H1 (cell line): Measurements from ENCODE around the gene KRT8. TPM values are rescaled to one million over a fixed set of nuclear protein-coding genes. Genes with fewer than 3 reads are reported as not detected.

Source experiments
- CTBP2 ChIP-seq: IDR thresholded peaks from 2 replicates; pipeline ENCODE4 v1.7.0; 2011; ENCODE audit warnings: borderline replicate concordance, mild to moderate bottlenecking, moderate library complexity, mixed read lengths, low read length; ENCODE audit not compliant: insufficient read depth, insufficient read length
- EGR1 ChIP-seq: IDR thresholded peaks from 2 replicates; pipeline ENCODE4 v1.6.1; 2011; ENCODE audit warnings: low read depth, low read length, borderline replicate concordance
- FOSL1 ChIP-seq: IDR thresholded peaks from 2 replicates; pipeline ENCODE4 v1.6.1; 2011; ENCODE audit warnings: mild to moderate bottlenecking, low read depth, low read length, moderate library complexity; ENCODE audit not compliant: insufficient read depth
- JUN ChIP-seq: IDR thresholded peaks from 2 replicates; pipeline ENCODE4 v1.6.1; 2011; ENCODE audit warnings: low read depth, mild to moderate bottlenecking, improper control_type of control experiment, low read length
- JUND ChIP-seq: IDR thresholded peaks from 2 replicates; pipeline ENCODE4 v1.6.1; 2011; ENCODE audit warnings: mild to moderate bottlenecking, improper control_type of control experiment, low read length
- SIRT6 ChIP-seq: IDR thresholded peaks from one replicate; pipeline ENCODE4 v1.7.1; 2012; ENCODE audit warnings: low read length, inconsistent platforms
- TBP ChIP-seq: IDR thresholded peaks from 2 replicates; pipeline ENCODE4 v1.6.1; 2011; ENCODE audit warnings: low read depth, low read length, improper control_type of control experiment
- polyA plus RNA-seq, 7 experiments: library from polyadenylated mRNA; depleted of rRNA in 3 of 7; stranded (reverse) in 5 of 7; unstranded in 2 of 7; fragments of >200 nt in 5 of 7; fragments of 200-250 nt in 2 of 7; gene quantifications; 1 replicate in 5 of 7; 2 replicates in 1 of 7; 4 replicates in 1 of 7; pipeline versions ENCODE4 v1.2.1 to v1.2.3, GENCODE V29; 2011 to 2013; ENCODE audit warnings: missing spikeins in 2 of 7, mixed read lengths in 2 of 7
- total RNA-seq: library from RNA; stranded (reverse); fragmentation: NEBNext Ultra II Directional; extraction: Animal tissue kit (Norgen Biotek cat#: 25700); gene quantifications from 2 replicates; pipeline ENCODE4 v1.2.1, GENCODE V29; 2021

The KRT8 gene
- total and polyA plus RNA-seq, 2 of the 8 experiments (the other 6 are each of a cell fraction or from before 2014, with no cell fraction given) = 280 to 290 TPM

GRCh38 chr12:52900166-52900895 is 4.5 kb downstream of the KRT8 start (continued):
- TF ChIP-seq TBP = no peak
- no peak for TF ChIP-seq FOSL1
- no peak for TF ChIP-seq JUND
- TF ChIP-seq SIRT6 = no peak
- no peak for TF ChIP-seq CTBP2
- no peak for TF ChIP-seq EGR1
- no peak for TF ChIP-seq JUN
- TF ChIP-seq, all 59 proteins: peak for 0
